Activated T-helper 9 cell treated with anti-CD3 and anti-CD28 coated beads, Interleukin-2, amount 50 U/mL, for 16 hours (primary cell): ENCODE results near the gene SLC6A15.

Source experiments
- DNase-seq: peaks from one replicate; pipeline ENCODE4 v3.0.0-alpha.2; 2020; ENCODE audit warnings: low read depth

Gene SLC6A15

GRCh38 chr12:84874825-84875139, 37.8 kb downstream of the SLC6A15 start:
- DNase-seq: no peak

- no peak for DNase-seq
These were observed 38.3 kb downstream of the SLC6A15 start for GRCh38 chr12:84874125-84874824.

GRCh38 chr12:84862186-84862585, 50.4 kb downstream of the SLC6A15 start:
- no peak for DNase-seq

GRCh38 chr12:84860718-84861117, 51.9 kb downstream of the SLC6A15 start:
- no peak for DNase-seq

- DNase-seq: no peak
These were observed 53.8 kb downstream of the SLC6A15 start for GRCh38 chr12:84858796-84859195.

- no peak for DNase-seq
These were observed 54.9 kb downstream of the SLC6A15 start for GRCh38 chr12:84857525-84858208.

GRCh38 chr12:84856156-84856900, 56.3 kb downstream of the SLC6A15 start:
- no peak for DNase-seq

- no peak for DNase-seq
These were observed 68.9 kb downstream of the SLC6A15 start for GRCh38 chr12:84843593-84844144.

- no peak for DNase-seq
These were observed 70.1 kb downstream of the SLC6A15 start for GRCh38 chr12:84842406-84843013.

GRCh38 chr12:84841591-84841990, 71.0 kb downstream of the SLC6A15 start:
- no peak for DNase-seq

- DNase-seq: no peak
These were observed 72.2 kb downstream of the SLC6A15 start for GRCh38 chr12:84840356-84840755.

- DNase-seq: no peak
These were observed 85.7 kb downstream of the SLC6A15 start for GRCh38 chr12:84826925-84827324.

- no peak for DNase-seq
These were observed 87.5 kb downstream of the SLC6A15 start for GRCh38 chr12:84825149-84825548.

GRCh38 chr12:84822525-84822924, 90.1 kb downstream of the SLC6A15 start:
- no peak for DNase-seq

GRCh38 chr12:84816916-84817695, 95.5 kb downstream of the SLC6A15 start:
- no peak for DNase-seq

GRCh38 chr12:84814664-84815245, 97.8 kb downstream of the SLC6A15 start:
- no peak for DNase-seq

- no peak for DNase-seq
These were observed 98.6 kb downstream of the SLC6A15 start for GRCh38 chr12:84813780-84814663.

GRCh38 chr12:84811291-84811690, 101.3 kb downstream of the SLC6A15 start:
- no peak for DNase-seq

- no peak for DNase-seq
These were observed 102.0 kb downstream of the SLC6A15 start for GRCh38 chr12:84810611-84811010.
